Progenitor cell of endocrine pancreas (in vitro differentiated cells): ENCODE measurements around the gene SEC24D. TPM values are rescaled to one million over a fixed set of nuclear protein-coding genes. Genes with fewer than 3 reads are reported as not detected.

ENCODE experiments used
- DNase-seq: peaks from one replicate; pipeline ENCODE4 v3.0.0; 2021; ENCODE audit warnings: low spot score; ENCODE audit not compliant: unreplicated experiment
- H3K27ac Mint-ChIP-seq: 2 replicates; pipeline ENCODE4 v1.8.0; 2021; ENCODE audit warnings: mild to moderate bottlenecking, moderate library complexity, mixed read lengths
- H3K27me3 Mint-ChIP-seq: 2 replicates; pipeline ENCODE4 v1.8.0; 2021; ENCODE audit warnings: mixed read lengths
- H3K36me3 Mint-ChIP-seq: 2 replicates; pipeline ENCODE4 v1.8.0; 2022; ENCODE audit warnings: mixed read lengths; ENCODE audit not compliant: insufficient read depth
- H3K4me1 Mint-ChIP-seq: 2 replicates; pipeline ENCODE4 v1.8.0; 2021; ENCODE audit warnings: low read depth, mixed read lengths
- H3K4me3 Mint-ChIP-seq: 2 replicates; pipeline ENCODE4 v1.8.0; 2021; ENCODE audit warnings: low read depth, mild to moderate bottlenecking, moderate library complexity, mixed read lengths
- H3K9me3 Mint-ChIP-seq: 2 replicates; pipeline ENCODE4 v1.8.0; 2021; ENCODE audit warnings: low read depth, mixed read lengths
- CTCF ChIP-seq: fragments of 200-600 bp; sonication (generic); IDR thresholded peaks from one replicate; pipeline ENCODE4 v1.5.0; 2021; ENCODE audit warnings: antibody characterized with exemption, mild to moderate bottlenecking; ENCODE audit not compliant: unreplicated experiment
- total RNA-seq: library from RNA; stranded (reverse); gene quantifications from 2 replicates; pipeline ENCODE4 v1.2.1, GENCODE V29; 2021

SEC24D gene
- total RNA-seq, 1 donor from 2014 or later = 30.2 TPM

DNA sequence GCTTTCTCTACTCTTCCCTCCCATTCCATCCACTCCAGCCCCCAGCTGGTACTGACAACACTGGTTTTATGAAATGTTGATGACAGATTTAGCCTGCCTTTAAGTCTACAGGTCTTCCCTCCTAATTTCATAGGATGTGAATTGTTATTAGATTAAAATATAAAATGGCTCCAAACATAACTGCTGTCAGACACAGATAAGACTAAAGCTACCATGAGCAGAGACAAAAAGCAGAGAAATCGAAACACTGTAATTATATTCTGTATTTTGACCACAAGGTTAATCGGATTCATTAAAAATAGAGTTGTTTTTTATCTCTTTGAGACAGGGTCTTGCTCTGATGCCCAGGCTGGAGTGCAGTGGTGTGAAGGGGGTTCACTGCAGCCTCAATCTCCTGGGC lies 28.3 kb downstream of the SEC24D start:
- Mint-ChIP-seq H3K9me3 (no peaks in the 10 kb centered on the region), H3K4me3 (no peak overlapping the region), H3K36me3 (peaks cover 7% of the 10 kb centered on the region), H3K4me1 (no peaks in the 10 kb centered on the region), H3K27ac (no peak overlapping the region), H3K27me3 (no peaks in the 10 kb centered on the region)
- DNase-seq = no peak
- TF ChIP-seq CTCF = no peak

GRCh38 chr4:118803253-118803652 lies 32.7 kb downstream of the SEC24D start:
- H3K27ac Mint-ChIP-seq = no peak overlapping the region
- TF ChIP-seq CTCF = no peak
- H3K4me1 Mint-ChIP-seq = no peaks in the 10 kb centered on the region
- peaks cover 10% of the 10 kb centered on the region for H3K36me3 Mint-ChIP-seq
- no peaks in the 10 kb centered on the region for H3K9me3 Mint-ChIP-seq
- H3K27me3 Mint-ChIP-seq = no peaks in the 10 kb centered on the region
- no peak for DNase-seq
- no peak overlapping the region for H3K4me3 Mint-ChIP-seq

DNA sequence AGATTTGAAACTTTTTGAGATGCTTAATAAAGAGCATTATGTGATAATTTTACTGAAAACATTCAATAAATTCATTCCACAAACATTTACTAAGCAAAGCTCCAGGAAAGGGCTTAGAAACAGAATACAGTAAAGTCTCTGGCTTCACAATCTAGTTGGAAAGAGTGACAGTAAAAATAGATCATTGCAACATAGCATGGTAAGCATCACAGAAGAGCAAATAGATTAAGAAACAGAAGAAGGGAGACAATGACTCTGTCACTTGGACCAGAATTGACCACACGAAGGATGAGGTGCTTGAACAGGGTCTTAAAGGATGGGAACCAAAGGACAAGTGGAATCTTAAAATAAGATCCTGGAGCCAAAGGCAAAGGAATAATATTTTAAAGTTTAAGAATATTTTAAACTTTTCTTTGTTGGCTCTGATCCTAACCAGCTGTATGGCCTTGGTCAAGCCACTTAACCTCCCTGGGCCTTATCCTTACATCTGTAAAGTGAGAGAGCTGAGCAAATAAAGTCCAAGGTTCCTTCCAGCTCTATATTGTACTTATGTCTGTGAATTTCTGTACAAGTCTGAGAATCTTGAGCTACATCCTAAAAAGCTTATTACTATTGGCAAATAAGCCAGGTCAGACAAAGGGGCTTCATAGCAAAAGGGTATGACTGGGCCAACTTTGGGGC lies 33.9 kb downstream of the SEC24D start:
- no peak overlapping the region for H3K27ac Mint-ChIP-seq
- H3K27me3 Mint-ChIP-seq = no peaks in the 10 kb centered on the region
- H3K36me3 Mint-ChIP-seq = peaks cover 11% of the 10 kb centered on the region
- DNase-seq = no peak
- TF ChIP-seq CTCF = no peak
- no peaks in the 10 kb centered on the region for H3K9me3 Mint-ChIP-seq
- H3K4me1 Mint-ChIP-seq = no peaks in the 10 kb centered on the region
- H3K4me3 Mint-ChIP-seq = no peak overlapping the region

DNA sequence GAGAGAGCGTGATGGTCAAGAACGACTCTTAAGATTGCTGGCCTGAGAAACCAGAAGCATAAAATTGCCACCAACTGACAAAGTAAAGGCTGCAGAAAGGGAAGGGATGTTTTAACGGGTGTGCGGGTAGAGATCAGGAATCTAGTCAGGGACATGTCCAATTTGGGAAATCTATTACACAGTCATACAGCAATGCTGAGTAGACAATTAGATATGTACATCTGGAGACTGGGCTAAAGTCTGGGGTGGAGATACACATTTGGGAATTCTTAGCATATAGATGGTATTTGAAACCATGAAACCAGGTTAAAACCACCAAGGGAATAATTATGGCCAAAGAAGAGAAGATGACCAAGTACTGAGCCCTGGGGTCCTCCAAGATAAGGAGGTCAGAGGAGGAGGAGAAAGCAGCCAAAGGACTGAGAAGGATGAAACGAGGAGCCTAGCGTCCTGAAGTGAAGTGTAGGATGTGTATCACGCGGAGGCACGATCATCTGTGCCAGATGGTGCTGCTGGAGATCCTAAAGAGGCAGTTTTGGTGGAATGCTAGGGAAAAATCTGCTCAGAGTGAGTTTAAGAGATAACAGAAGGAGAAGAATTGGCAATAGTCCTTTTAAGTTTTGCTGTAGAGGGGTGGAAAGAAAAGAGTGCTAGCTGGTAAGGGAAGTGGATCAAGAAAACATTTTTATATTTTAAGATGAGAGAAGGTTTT lies 36.5 kb downstream of the SEC24D start:
- no peak overlapping the region for H3K4me3 Mint-ChIP-seq
- H3K36me3 Mint-ChIP-seq = peaks cover 12% of the 10 kb centered on the region
- no peak for TF ChIP-seq CTCF
- H3K9me3 Mint-ChIP-seq = no peaks in the 10 kb centered on the region
- peak overlapping the region; percentile 24 for H3K27ac Mint-ChIP-seq
- H3K27me3 Mint-ChIP-seq = no peaks in the 10 kb centered on the region
- DNase-seq = no peak
- no peaks in the 10 kb centered on the region for H3K4me1 Mint-ChIP-seq

DNA sequence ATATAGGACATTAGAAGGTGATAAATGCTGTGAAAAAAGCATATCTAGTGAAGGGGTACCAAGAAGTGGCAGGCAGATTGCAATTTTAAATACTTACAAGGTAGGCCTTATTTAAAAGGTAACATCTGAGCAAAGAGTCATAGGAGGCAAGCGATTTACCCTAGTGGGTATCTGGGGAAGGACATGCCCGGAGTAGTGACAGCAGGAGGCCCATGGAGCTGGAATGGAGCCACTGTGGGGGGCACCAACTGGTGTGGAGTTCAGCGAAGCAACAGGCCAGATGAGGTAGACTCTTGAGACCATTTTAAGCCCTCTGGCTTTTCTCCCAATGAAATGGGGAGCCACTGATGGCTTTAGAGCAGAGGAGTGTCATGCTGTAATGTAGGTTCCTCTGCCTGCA lies 37.3 kb downstream of the SEC24D start:
- DNase-seq = no peak
- Mint-ChIP-seq H3K36me3 (peaks cover 13% of the 10 kb centered on the region), H3K27ac (no peak overlapping the region), H3K27me3 (no peaks in the 10 kb centered on the region), H3K9me3 (no peaks in the 10 kb centered on the region), H3K4me3 (no peak overlapping the region), H3K4me1 (no peaks in the 10 kb centered on the region)
- peak; percentile 4 for TF ChIP-seq CTCF
